Gastrocnemius medialis (tissue), 4 donors: ENCODE measurements around the gene ACYP2. TPM values are rescaled to one million over a fixed set of nuclear protein-coding genes. Genes with fewer than 3 reads are reported as not detected.

Source experiments
- ATAC-seq, 2 donors: fragments of 150-250 bp; one replicate each; pipeline ENCODE4 v1.9.1; 2016
- DNase-seq, 2 donors: peaks; one replicate each; pipeline ENCODE4 v3.0.0-alpha.2; 2019
- H3K27ac ChIP-seq, 4 donors: fragments of 200-600 bp; sonication (generic); 1 replicate in 1 of 4; 2 replicates in 3 of 4; pipeline ENCODE4 v1.5.1; 2016 to 2018; ENCODE audit warnings: mild to moderate bottlenecking in 2 of 4, moderate library complexity in 1 of 4
- H3K27me3 ChIP-seq, 3 donors: fragments of 200-600 bp; sonication (generic) in 2 of 3; 1 replicate in 1 of 3; 2 replicates in 2 of 3; pipeline versions ENCODE4 v1.5.1 to v1.6.0; 2016 to 2019; ENCODE audit warnings: mild to moderate bottlenecking in 1 of 3, moderate library complexity in 1 of 3
- H3K36me3 ChIP-seq, 2 donors: fragments of 200-600 bp; sonication (generic) in 1 of 2; one replicate each; pipeline ENCODE4 v1.5.1; 2017 to 2018
- H3K4me1 ChIP-seq, 2 donors: fragments of 200-600 bp; sonication (generic) in 1 of 2; one replicate each; pipeline ENCODE4 v1.5.1; 2016 to 2017; ENCODE audit warnings: mild to moderate bottlenecking in 2 of 2
- H3K4me3 ChIP-seq, 4 donors: fragments of 200-600 bp; sonication (generic) in 3 of 4; 1 replicate in 1 of 4; 2 replicates in 3 of 4; pipeline ENCODE4 v1.5.1; 2016 to 2019; ENCODE audit warnings: mild to moderate bottlenecking in 2 of 4
- H3K9me3 ChIP-seq, 3 donors: fragments of 200-600 bp; sonication (generic) in 2 of 3; 1 replicate in 1 of 3; 2 replicates in 2 of 3; pipeline ENCODE4 v1.5.1; 2016 to 2019
- CTCF ChIP-seq, 5 experiments: fragments of 450-650 bp in 3 of 5; fragments of 200-600 bp in 2 of 5; sonication (generic) in 2 of 5; IDR thresholded peaks in 4 of 5; conservative IDR thresholded peaks in 1 of 5; 1 replicate in 4 of 5; 2 replicates in 1 of 5; pipeline ENCODE4 v1.5.1; 2016 to 2019; ENCODE audit warnings: antibody characterized with exemption in 5 of 5, mild to moderate bottlenecking in 3 of 5, moderate library complexity in 3 of 5
- POLR2A ChIP-seq, 2 donors: fragments of 450-650 bp; IDR thresholded peaks; one replicate each; pipeline ENCODE4 v1.6.1; 2017; ENCODE audit warnings: antibody characterized with exemption in 2 of 2, mild to moderate bottlenecking in 2 of 2, moderate library complexity in 2 of 2
- in situ Hi-C, 4 donors: fragments of 200-750 bp; cut with MboI; loops; one replicate each; pipeline versions ENCODE4 v1.15.0 to v1.8.0; 2017; ENCODE audit warnings: low sequenced_read_pairs in 4 of 4
- intact Hi-C: fragments of 100-400 bp; cut with DNase I; formaldehyde crosslinking; loops from one replicate; pipeline ENCODE4 v1.15.1; 2023; ENCODE audit warnings: low total_unique reads
- total RNA-seq, 4 donors: library from RNA; depleted of rRNA; stranded (reverse); fragments of >200 nt; gene quantifications; one replicate each; pipeline versions ENCODE4 v1.1.0 to v1.2.3, GENCODE V29; 2016

ACYP2 gene
- total RNA-seq, 4 donors from 2014 or later: 52.9 to 121 (median 107) TPM

DNA sequence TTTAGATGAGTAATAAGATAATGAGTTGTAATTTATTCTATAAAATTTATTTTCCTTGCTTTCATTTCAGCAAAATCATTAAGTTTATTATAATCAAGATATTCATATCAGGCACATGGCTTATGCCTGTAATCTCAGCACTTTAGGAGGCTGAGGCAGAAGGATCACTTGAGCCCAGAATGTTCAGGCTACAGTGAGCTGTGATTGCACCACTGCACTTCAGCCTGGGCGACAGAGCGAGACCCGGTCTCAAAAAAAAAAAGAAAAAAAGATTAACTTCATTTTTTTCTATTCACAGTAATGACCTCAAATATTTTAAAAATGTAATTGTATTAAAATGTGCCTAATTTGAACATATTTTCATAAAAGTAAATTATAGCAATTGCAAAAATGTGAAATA is 67.9 kb downstream of the ACYP2 start:
- in situ Hi-C loops: loop anchor here in 2 of 4 donors (25.0 kb wide), 1 partner anchor 529 kb away; the partner anchor contains the start of gene EML6 (in 2 of the 2)

GRCh38 chr2:54183972-54184371 is 68.6 kb downstream of the ACYP2 start:
- Histone ChIP-seq H3K27ac (no peak overlapping the region), H3K27me3 (no peaks in the 10 kb centered on the region), H3K4me3 (no peak overlapping the region), H3K36me3 (peaks cover 0 to 20% of the 10 kb centered on the region in 2 donors), H3K4me1 (peaks cover 0 to 3% of the 10 kb centered on the region in 2 donors), H3K9me3 (no peaks in the 10 kb centered on the region)
- DNase-seq (no peak), ATAC-seq (no peak)
- intact Hi-C loops (no loop called here), in situ Hi-C loops (loop anchor here in 2 of 4 donors (25.0 kb wide), 1 partner anchor 528 kb away; the partner anchor contains the start of gene EML6 (in 2 of the 2))
- TF ChIP-seq CTCF (IDR thresholded peaks at IDR 0.05 in 4 of 5, conservative IDR thresholded peaks at IDR 0.05 in 1 of 5) (no peak), POLR2A (IDR thresholded peaks at IDR 0.05) (no peak)

More for the DNA sequence above, 67.9 kb downstream of the ACYP2 start:
- TF ChIP-seq CTCF (IDR thresholded peaks at IDR 0.05 in 4 of 5, conservative IDR thresholded peaks at IDR 0.05 in 1 of 5): no peak
- TF ChIP-seq POLR2A (IDR thresholded peaks at IDR 0.05): no peak
- intact Hi-C loops: no loop called here
- Histone ChIP-seq H3K27ac (no peak overlapping the region), H3K4me1 (no peaks in the 10 kb centered on the region), H3K36me3 (peaks cover 0 to 15% of the 10 kb centered on the region in 2 donors), H3K27me3 (no peaks in the 10 kb centered on the region), H3K4me3 (no peak overlapping the region), H3K9me3 (no peaks in the 10 kb centered on the region)
- ATAC-seq (no peak), DNase-seq (no peak)

GRCh38 chr2:54185105-54185504 is 69.7 kb downstream of the ACYP2 start:
- intact Hi-C loops: no loop called here
- Histone ChIP-seq H3K36me3 (peaks cover 0 to 20% of the 10 kb centered on the region in 2 donors), H3K4me3 (no peak overlapping the region), H3K4me1 (peaks cover 0 to 6% of the 10 kb centered on the region in 2 donors), H3K9me3 (no peaks in the 10 kb centered on the region), H3K27ac (no peak overlapping the region), H3K27me3 (no peaks in the 10 kb centered on the region)
- in situ Hi-C loops: loop anchor here in 2 of 4 donors (25.0 kb wide), 1 partner anchor 527 kb away; the partner anchor contains the start of gene EML6 (in 2 of the 2)
- TF ChIP-seq CTCF (IDR thresholded peaks at IDR 0.05 in 4 of 5, conservative IDR thresholded peaks at IDR 0.05 in 1 of 5) (no peak), POLR2A (IDR thresholded peaks at IDR 0.05) (no peak)
- ATAC-seq (no peak), DNase-seq (no peak)

DNA sequence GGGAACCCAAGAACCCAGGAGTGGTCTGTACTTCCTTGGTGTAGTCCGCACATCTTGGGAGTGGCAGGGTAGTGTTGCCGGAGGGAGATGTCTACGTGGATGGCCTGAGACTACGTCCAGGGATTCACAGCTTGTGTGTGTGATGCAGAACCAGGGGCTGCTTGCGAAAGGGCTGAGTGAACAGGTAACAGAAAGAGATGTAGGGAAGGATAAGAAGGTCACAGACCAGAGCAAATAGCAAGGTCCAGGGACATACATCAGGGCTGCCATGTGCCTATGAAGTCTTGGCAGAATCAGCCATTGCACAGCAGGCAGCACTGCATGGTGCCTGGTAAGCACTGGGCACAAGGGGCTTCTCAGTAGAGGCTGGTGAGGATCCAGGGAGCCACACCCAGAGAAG is 71.9 kb downstream of the ACYP2 start:
- ATAC-seq (no peak), DNase-seq (no peak)
- in situ Hi-C loops: loop anchor here in 2 of 4 donors (25.0 kb wide), 1 partner anchor 525 kb away; the partner anchor contains the start of gene EML6 (in 2 of the 2)
- H3K9me3 ChIP-seq: no peaks in the 10 kb centered on the region
- no peaks in the 10 kb centered on the region for H3K27me3 ChIP-seq
- intact Hi-C loops: no loop called here
- peaks cover 0 to 12% of the 10 kb centered on the region in 2 donors for H3K36me3 ChIP-seq
- no peak overlapping the region for H3K27ac ChIP-seq
- H3K4me3 ChIP-seq: no peak overlapping the region
- no peak for TF ChIP-seq CTCF (IDR thresholded peaks at IDR 0.05 in 4 of 5, conservative IDR thresholded peaks at IDR 0.05 in 1 of 5)
- no peak for TF ChIP-seq POLR2A (IDR thresholded peaks at IDR 0.05)
- peaks cover 0 to 6% of the 10 kb centered on the region in 2 donors for H3K4me1 ChIP-seq
